GM12878 (cell line): ENCODE data around the gene CRYBB2. TPM values are rescaled to one million over a fixed set of nuclear protein-coding genes. Genes with fewer than 3 reads are reported as not detected.

ENCODE experiments used
- ATAC-seq: fragments of 200-7000 bp; cut with Tn5 transposase; 3 replicates; pipeline ENCODE4 v1.9.1; 2020; ENCODE audit warnings: mild to moderate bottlenecking, moderate library complexity
- BruUV-seq: library from RNA; stranded (reverse); fragments of 400-500 nt; replicated peaks from 2 replicates; lab custom pipeline; 2021; lab: Mats Ljungman, UMichigan
- CTCF ChIA-PET: fragments of 300-600 bp; sonication (Branson Sonifier 250); formaldehyde crosslinking; extraction: SDS; loops from one replicate; lab custom pipeline; 2021; ENCODE audit warnings: inconsistent platforms; lab: Yijun Ruan, JAX
- POLR2A ChIA-PET: fragments of 350-600 bp; formaldehyde crosslinking; extraction: SDS; loops from one replicate; lab custom pipeline; 2021; ENCODE audit warnings: inconsistent platforms; lab: Charles Lee
- RAD21 ChIA-PET: fragments of 300-600 bp; sonication (Branson Sonifier 250); formaldehyde crosslinking; loops from one replicate; lab custom pipeline; 2023; ENCODE audit warnings: antibody characterized with exemption; ENCODE audit not compliant: unreplicated experiment; lab: Charles Lee
- SMC1A ChIA-PET: fragments of 300-600 bp; sonication (Branson Sonifier 250); formaldehyde crosslinking; loops from one replicate; lab custom pipeline; 2023; ENCODE audit not compliant: unreplicated experiment, uncharacterized antibody; lab: Charles Lee
- DNase-seq: peaks from one replicate; pipeline ENCODE4 v3.0.0-alpha.2; 2011; ENCODE audit warnings: low read depth, low spot score
- FAIRE-seq: peaks from 3 replicates; lab custom pipeline; 2011; peaks lifted over from hg19 to GRCh38; lab: Jason Lieb, UNC
- H2AFZ ChIP-seq: 2 replicates; pipeline ENCODE4 v1.6.0; 2011; ENCODE audit warnings: low read depth, low read length, control low read depth; ENCODE audit not compliant: control insufficient read depth
- H3K27ac ChIP-seq: 2 replicates; pipeline ENCODE4 v1.5.1; 2011; ENCODE audit warnings: control low read depth; ENCODE audit not compliant: control insufficient read depth, insufficient read depth
- H3K27me3 ChIP-seq, 2 experiments: replicated peaks in 1 of 2; 2 replicates each; pipeline versions ENCODE4 v1.6.0 to v1.6.1; 2011; ENCODE audit warnings: low read length in 1 of 2; ENCODE audit not compliant: control insufficient read depth in 2 of 2, insufficient read depth in 2 of 2
- H3K36me3 ChIP-seq, 2 experiments: 2 replicates each; pipeline ENCODE4 v1.5.1; 2011; ENCODE audit warnings: low read length in 1 of 2; ENCODE audit not compliant: control insufficient read depth in 2 of 2, insufficient read depth in 2 of 2
- H3K4me1 ChIP-seq: 2 replicates; pipeline ENCODE4 v1.6.1; 2011; ENCODE audit warnings: mild to moderate bottlenecking, low read length, moderate library complexity, mixed read lengths; ENCODE audit not compliant: control insufficient read depth, insufficient read depth
- H3K4me2 ChIP-seq: 2 replicates; pipeline ENCODE4 v1.6.0; 2011; ENCODE audit warnings: control low read depth; ENCODE audit not compliant: control insufficient read depth, insufficient read depth
- H3K4me3 ChIP-seq: fragments of 200-600 bp; sonication (generic); 2 replicates; pipeline ENCODE4 v1.5.1; 2016
- H3K79me2 ChIP-seq: 2 replicates; pipeline ENCODE4 v1.6.0; 2011; ENCODE audit warnings: low read length; ENCODE audit not compliant: control insufficient read depth, insufficient read depth
- H3K9ac ChIP-seq: 2 replicates; pipeline ENCODE4 v1.8.0; 2011; ENCODE audit warnings: low read length, control low read depth, mixed read lengths; ENCODE audit not compliant: control insufficient read depth, insufficient read depth
- H3K9me3 ChIP-seq: replicated peaks from 3 replicates; pipeline ENCODE4 v1.5.1; 2011; ENCODE audit warnings: mild to moderate bottlenecking, low read length; ENCODE audit not compliant: control insufficient read depth, insufficient read depth
- H4K20me1 ChIP-seq: 2 replicates; pipeline ENCODE4 v1.6.0; 2011; ENCODE audit not compliant: control insufficient read depth, insufficient read depth
- BMI1 ChIP-seq: fragments of 450-650 bp; IDR thresholded peaks from 2 replicates; pipeline ENCODE4 v1.6.1; 2016; ENCODE audit warnings: mild to moderate bottlenecking, moderate library complexity, borderline replicate concordance
- GATAD2B ChIP-seq: fragments of 450-650 bp; conservative IDR thresholded peaks from 2 replicates; pipeline ENCODE4 v1.6.1; 2017; ENCODE audit warnings: low read depth, mild to moderate bottlenecking, moderate library complexity
- MTA2 ChIP-seq: fragments of 450-650 bp; IDR thresholded peaks from 2 replicates; pipeline ENCODE4 v1.6.1; 2016; ENCODE audit warnings: low read depth, mild to moderate bottlenecking, moderate library complexity
- PAX5 ChIP-seq: IDR thresholded peaks from 2 replicates; pipeline ENCODE4 v1.6.1; 2011; ENCODE audit warnings: low read depth, low read length, borderline replicate concordance
- ZBTB4 ChIP-seq: fragments of 450-650 bp; formaldehyde crosslinking; IDR thresholded peaks from 2 replicates; pipeline ENCODE4 v1.4.0; 2022; ENCODE audit warnings: mild to moderate bottlenecking, moderate library complexity
- ZSCAN29 ChIP-seq: fragments of 450-650 bp; IDR thresholded peaks from 2 replicates; pipeline ENCODE4 v1.6.1; 2017; ENCODE audit warnings: mild to moderate bottlenecking, moderate library complexity
- WGBS: methylation state at CpG from one replicate; pipeline ENCODE4 v1.1.6; 2016; ENCODE audit warnings: low lambda C conversion rate; ENCODE audit not compliant: insufficient replicate concordance, insufficient coverage; ENCODE audit errors: missing lambda C conversion rate; 5-methylcytosine and 5-hydroxymethylcytosine counted together
- in situ Hi-C: fragments of 300-500 bp; cut with MboI; formaldehyde crosslinking; loops from 9 replicates; pipeline ENCODE4 v1.14.3; 2018; ENCODE audit warnings: mixed read lengths
- intact Hi-C: fragments of 100-400 bp; cut with micrococcal nuclease; formaldehyde crosslinking; loops from one replicate; pipeline ENCODE4 v1.14.2; 2022; ENCODE audit not compliant: unreplicated experiment
- polyA plus RNA-seq, 11 experiments: library from polyadenylated mRNA; depleted of rRNA in 4 of 11; unstranded in 6 of 11; stranded (reverse) in 5 of 11; fragments of >200 nt; fragmentation: Nextera tagmentation in 4 of 11; fragmentation: Illumina TruSeq in 1 of 11; extraction: Ambion mirVana in 4 of 11; extraction: Trizol in 1 of 11; gene quantifications; 1 replicate in 1 of 11; 2 replicates in 10 of 11; pipeline versions ENCODE4 v1.2.1 to v1.2.3, GENCODE V29; 2011 to 2016; ENCODE audit warnings: inconsistent platforms in 2 of 11, missing spikeins in 2 of 11, low read depth in 1 of 11
- total RNA-seq, 4 experiments: library from RNA; depleted of rRNA in 3 of 4; stranded (reverse); fragments of >200 nt in 3 of 4; fragmentation: Illumina TruSeq in 1 of 4; extraction: Trizol in 1 of 4; gene quantifications; 2 replicates each; pipeline versions ENCODE4 v1.2.1 to v1.2.3, GENCODE V29; 2013 to 2021
- TF ChIP-seq, protein P1 (sequence below): IDR thresholded peaks from 2 replicates; pipeline ENCODE4 v1.6.1; 2012; ENCODE audit warnings: low read depth, low read length, improper control_type of control experiment

Gene CRYBB2
- total and polyA plus RNA-seq, 10 of the 15 experiments (the other 5 are each of a cell fraction or from before 2014, with no cell fraction given), result not detected

DNA sequence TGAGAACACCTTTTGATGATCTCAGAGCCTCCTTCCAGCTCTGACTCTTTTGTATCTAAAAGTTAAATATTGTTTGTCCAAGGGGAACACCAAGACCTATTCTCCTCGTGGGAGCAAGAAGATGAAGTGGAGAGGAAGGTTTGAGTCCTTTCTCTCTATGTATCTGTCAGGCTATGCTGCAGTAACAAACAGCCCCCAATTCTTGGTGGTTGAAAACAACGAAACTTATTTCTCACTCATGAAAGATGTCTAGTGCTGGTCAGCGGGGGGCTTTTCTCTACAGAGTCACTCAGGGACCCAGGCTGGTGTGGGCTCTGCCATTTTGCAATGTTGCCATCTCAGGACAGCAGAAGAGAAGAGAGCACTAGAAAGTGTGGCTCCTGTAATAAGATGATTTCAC is 6.2 kb upstream of the CRYBB2 start:
- Histone ChIP-seq H3K4me2 (no peak overlapping the region), H3K36me3 (no peaks in the 10 kb centered on the region), H3K27ac (no peak overlapping the region), H3K9ac (no peak overlapping the region), H4K20me1 (no peaks in the 10 kb centered on the region; the same call in 1 of the 2 replicates), H2AFZ (no peak overlapping the region), H3K27me3 (no peaks in the 10 kb centered on the region), H3K4me1 (no peaks in the 10 kb centered on the region), H3K9me3 (no peaks in the 10 kb centered on the region; the same call in 2 of the 3 replicates), H3K79me2 (no peaks in the 10 kb centered on the region), H3K4me3 (no peak overlapping the region)
- POLR2A ChIA-PET, result no interaction called here
- BruUV-seq, result no TSS peak
- no peak for DNase-seq
- SMC1A ChIA-PET, result no interaction called here
- RAD21 ChIA-PET, result no interaction called here
- WGBS, result 2% methylated on average over 3 of the region's 3 CpGs
- in situ Hi-C loops, result no loop called here
- no peak for FAIRE-seq
- CTCF ChIA-PET, result interaction anchor here (2.5 kb wide), 1 partner anchor 11 kb away, joined by 19 read pairs; no protein-coding TSS in a partner anchor
- intact Hi-C loops, result no loop called here
- TF ChIP-seq, protein P1, sequence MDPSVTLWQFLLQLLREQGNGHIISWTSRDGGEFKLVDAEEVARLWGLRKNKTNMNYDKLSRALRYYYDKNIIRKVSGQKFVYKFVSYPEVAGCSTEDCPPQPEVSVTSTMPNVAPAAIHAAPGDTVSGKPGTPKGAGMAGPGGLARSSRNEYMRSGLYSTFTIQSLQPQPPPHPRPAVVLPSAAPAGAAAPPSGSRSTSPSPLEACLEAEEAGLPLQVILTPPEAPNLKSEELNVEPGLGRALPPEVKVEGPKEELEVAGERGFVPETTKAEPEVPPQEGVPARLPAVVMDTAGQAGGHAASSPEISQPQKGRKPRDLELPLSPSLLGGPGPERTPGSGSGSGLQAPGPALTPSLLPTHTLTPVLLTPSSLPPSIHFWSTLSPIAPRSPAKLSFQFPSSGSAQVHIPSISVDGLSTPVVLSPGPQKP, result no peak
- TF ChIP-seq MTA2 (no peak), PAX5 (no peak), ZSCAN29 (no peak), ZBTB4 (CRISPR knock-in tag) (no peak), BMI1 (no peak), GATAD2B (no peak)
- no peak for ATAC-seq
